Stimulated activated CD4-positive, alpha-beta T cell treated with anti-CD3 and anti-CD28 coated beads, Interleukin-4, amount 100 ng/mL, for 1 hour (primary cell): Measurements from ENCODE around the gene AMY1C.
"Not testable (repeated sequence)": the region's sequence is repeated elsewhere in the genome, so short reads cannot be mapped to it uniquely, and the experiment has no call there.

Source experiments
- DNase-seq: peaks from one replicate; pipeline ENCODE4 v3.0.0-alpha.2; 2020

AMY1C gene

GRCh38 chr1:103749598-103749997, at the start of gene AMY1C:
TSS of gene AMY1C (plus strand) at chr1:103749898. CDS start at chr1:103750470, 572 bp downstream.
- DNase-seq = not testable (repeated sequence)

GRCh38 chr1:103700669-103701068, 49.0 kb upstream of the AMY1C start:
- DNase-seq = not testable (repeated sequence)

- DNase-seq = not testable (repeated sequence)
Observed at GRCh38 chr1:103701256-103701655, 48.4 kb upstream of the AMY1C start.

- DNase-seq = not testable (repeated sequence)
Observed at GRCh38 chr1:103707670-103708069, 42.0 kb upstream of the AMY1C start.

- DNase-seq = not testable (repeated sequence)
Observed at GRCh38 chr1:103710381-103710780, 39.3 kb upstream of the AMY1C start.

- not testable (repeated sequence) for DNase-seq
Observed at GRCh38 chr1:103717404-103717803, 32.3 kb upstream of the AMY1C start.

GRCh38 chr1:103721473-103721872, 28.2 kb upstream of the AMY1C start:
- DNase-seq = not testable (repeated sequence)

- DNase-seq = not testable (repeated sequence)
Observed at GRCh38 chr1:103735334-103735733, 14.4 kb upstream of the AMY1C start.

GRCh38 chr1:103738031-103738430, 11.7 kb upstream of the AMY1C start:
- not testable (repeated sequence) for DNase-seq

GRCh38 chr1:103744449-103744848, 5.2 kb upstream of the AMY1C start:
- DNase-seq = not testable (repeated sequence)

- DNase-seq = not testable (repeated sequence)
Observed at GRCh38 chr1:103745040-103745439, 4.7 kb upstream of the AMY1C start.

- DNase-seq = not testable (repeated sequence)
Observed at GRCh38 chr1:103748273-103748672, 1.4 kb upstream of the AMY1C start.

GRCh38 chr1:103761896-103762295, 12.2 kb downstream of the AMY1C start:
- DNase-seq = no peak

GRCh38 chr1:103779932-103780331, 30.2 kb downstream of the AMY1C start:
- DNase-seq = no peak

- no peak for DNase-seq
Observed at GRCh38 chr1:103783944-103784377, 34.3 kb downstream of the AMY1C start.

GRCh38 chr1:103788377-103788776, 38.7 kb downstream of the AMY1C start:
- no peak for DNase-seq

- DNase-seq = no peak
Observed at GRCh38 chr1:103790172-103790571, 40.5 kb downstream of the AMY1C start.
